Kidney glomerular epithelial cell (primary cell): Measurements from ENCODE around the gene CELF1.
A peak's percentile ranks its signal among the peaks of the same experiment; 100 is the strongest.

ENCODE experiments used
- DNase-seq: peaks from one replicate; lab custom pipeline; 2025; lab: John Stamatoyannopoulos, UW

CELF1 gene

DNA sequence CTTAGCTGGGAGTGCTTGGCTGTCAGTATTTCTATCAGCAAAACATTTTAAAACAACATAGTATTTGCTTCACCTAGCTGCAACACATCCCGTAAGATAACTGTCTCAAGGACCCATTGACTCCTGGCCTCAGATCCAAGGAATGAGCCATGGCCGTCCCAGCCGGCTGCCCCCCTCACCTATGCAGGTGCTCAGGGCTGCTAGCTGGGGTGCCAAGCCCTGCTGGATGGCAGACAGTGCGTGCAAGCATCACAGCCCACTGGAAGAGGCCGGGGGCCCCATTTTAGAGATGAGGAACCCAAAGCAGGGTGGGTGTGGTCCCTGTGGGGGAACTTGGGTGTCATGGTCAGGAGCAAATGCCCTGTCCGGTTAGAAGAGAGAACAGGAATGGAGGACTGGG, 135.2 kb downstream of the CELF1 start:
- DNase-seq = no peak

DNA sequence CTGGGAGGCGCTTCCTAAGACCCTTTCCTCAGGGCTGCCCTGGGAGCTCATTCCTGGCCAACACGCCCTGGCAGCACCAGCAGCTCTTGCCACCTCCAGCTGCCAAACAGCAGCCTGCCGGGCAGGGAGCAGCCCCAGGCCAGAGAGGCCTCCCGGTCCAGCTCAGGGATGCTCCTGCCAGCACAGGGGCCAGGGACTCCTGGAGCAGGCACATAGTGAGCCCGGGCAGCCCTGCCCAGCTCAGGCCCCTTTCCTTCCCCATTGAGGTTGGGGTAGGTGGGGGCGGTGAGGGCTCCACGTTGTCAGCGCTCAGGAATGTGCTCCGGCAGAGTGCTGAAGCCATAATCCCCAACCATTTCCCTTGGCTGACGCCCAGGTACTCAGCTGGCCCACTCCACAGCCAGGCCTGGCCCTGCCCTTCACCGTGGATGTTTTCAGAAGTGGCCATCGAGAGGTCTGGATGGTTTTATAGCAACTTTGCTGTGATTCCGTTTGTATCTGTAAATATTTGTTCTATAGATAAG, 136.9 kb downstream of the CELF1 start:
- peak; percentile 83 for DNase-seq
